ENCODE results near the gene CYP4F12. TPM values are rescaled to one million over a fixed set of nuclear protein-coding genes. Genes with fewer than 3 reads are reported as not detected.

The CYP4F12 gene, protein sequence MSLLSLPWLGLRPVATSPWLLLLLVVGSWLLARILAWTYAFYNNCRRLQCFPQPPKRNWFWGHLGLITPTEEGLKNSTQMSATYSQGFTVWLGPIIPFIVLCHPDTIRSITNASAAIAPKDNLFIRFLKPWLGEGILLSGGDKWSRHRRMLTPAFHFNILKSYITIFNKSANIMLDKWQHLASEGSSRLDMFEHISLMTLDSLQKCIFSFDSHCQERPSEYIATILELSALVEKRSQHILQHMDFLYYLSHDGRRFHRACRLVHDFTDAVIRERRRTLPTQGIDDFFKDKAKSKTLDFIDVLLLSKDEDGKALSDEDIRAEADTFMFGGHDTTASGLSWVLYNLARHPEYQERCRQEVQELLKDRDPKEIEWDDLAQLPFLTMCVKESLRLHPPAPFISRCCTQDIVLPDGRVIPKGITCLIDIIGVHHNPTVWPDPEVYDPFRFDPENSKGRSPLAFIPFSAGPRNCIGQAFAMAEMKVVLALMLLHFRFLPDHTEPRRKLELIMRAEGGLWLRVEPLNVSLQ
- 0.39 and 2.6 TPM in 2 replicates for total RNA-seq

DNA sequence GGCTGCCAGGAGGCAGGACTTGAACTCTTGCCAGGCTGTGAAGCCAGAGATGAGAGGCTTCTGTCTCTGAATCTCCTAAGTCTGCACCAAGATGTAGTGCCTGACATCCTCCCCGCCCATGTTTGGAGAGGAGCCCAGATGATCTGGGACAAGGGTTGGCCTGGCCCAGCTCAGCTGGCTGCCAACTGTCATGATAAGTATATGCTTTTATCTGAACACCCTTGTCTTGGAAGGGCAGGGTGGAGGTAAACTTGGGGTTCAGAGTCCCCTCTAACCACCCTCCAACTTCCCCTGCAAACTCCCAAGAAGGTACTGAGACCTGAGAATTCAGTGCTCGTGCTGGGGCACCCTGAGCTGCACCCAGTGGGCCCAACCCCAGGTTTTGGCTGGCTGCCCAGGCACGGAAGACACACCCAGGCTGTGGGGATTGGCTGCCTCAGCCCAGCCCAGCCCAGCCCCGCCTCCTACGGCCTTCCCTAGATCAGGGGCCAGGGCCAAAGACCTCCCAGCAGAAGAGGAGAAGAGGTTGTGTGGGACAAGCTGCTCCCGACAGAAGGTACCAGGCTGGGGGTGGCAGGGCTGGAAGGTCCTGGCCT lies at the start of gene CYP4F12:
CYP4F12 (plus strand) TSS at position 508 of the 596 bp plus-strand sequence. CDS start 443 bp downstream, outside the sequence.

DNA sequence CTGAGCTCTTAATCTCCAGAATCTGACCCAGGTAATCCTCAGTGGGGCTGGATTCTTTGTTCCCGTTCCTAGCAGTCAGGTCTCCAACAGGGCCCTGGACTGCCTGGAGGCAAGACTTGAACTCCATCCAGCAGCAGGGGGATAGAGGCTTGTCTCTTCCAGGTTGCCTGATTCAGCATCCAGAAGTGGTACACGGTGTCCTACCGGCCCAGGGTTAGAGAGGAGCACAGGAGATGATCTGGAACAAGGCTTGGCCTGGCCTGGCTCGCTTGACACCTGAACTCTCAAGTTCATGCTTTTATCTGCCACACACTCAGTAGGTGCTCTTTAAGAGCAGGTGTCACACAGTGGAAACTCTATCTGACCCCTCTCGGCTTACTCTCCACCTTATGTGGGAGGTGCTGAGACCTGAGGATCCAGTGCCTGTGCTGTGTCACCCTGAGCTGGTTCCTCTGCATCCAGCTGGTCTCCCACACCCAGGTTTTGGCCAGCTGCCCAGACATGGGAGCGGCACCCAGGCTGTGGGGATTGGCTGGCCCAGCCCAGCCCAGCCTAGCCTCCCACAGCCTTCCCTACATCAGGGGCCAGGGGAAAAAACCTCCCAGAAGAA lies 32.5 kb upstream of the CYP4F12 start, which contains the start of gene CYP4F3:
CYP4F3 (plus strand) TSS at position 604 of the 610 bp plus-strand sequence. CDS start 519 bp downstream, outside the sequence.

DNA sequence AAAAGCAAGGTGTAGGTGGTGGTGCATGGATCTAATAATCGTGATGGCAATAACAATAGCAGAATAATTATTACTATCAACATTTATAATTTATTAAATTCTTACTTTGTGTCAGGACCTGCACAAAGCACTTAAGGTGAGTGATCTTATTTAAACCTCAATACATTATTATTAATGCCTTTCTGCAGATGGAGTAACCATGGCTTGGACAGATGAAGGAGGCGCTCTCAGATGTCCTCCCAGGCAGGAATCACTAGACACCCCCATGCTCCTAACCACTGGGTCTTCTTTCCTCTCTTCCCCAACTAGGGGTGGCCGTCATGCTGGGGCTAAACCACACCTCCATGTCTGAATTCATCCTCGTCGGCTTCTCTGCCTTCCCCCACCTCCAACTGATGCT lies 54.8 kb downstream of the CYP4F12 start, which contains the start of gene OR10H2:
OR10H2 (plus strand) TSS at position 301 of the 400 bp plus-strand sequence; CDS start at position 321, 20 bp downstream.

DNA sequence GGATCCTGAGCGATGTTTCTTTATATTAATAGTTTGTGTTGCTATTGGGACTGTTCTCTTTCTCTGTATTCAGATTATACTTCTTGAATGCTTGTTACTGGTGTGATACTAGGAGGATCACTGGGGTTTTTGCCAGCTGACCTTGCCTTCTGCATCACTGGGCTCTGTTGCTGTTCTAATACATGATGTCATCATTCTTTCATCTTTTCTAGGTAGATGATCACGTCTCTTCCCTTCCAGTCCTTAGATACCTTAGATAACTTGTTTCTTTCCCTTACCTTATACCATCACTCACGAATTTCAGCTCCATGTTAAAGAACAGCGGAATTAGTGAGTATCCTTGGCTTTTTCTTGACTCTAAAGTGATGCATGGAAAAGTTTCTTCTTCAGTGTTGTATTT lies 64.8 kb downstream of the CYP4F12 start, which contains the start of gene OR10H3:
OR10H3 (plus strand) TSS at position 264 of the 400 bp plus-strand sequence. CDS start 3,408 bp downstream, outside the sequence.

Other genes with a start within 250 kb of the CYP4F12 start
- 10.2 and 10.7 TPM in 2 replicates for gene WIZ, start 223.1 kb upstream of the CYP4F12 start, total RNA-seq
- not detected in 2 replicates for gene RASAL3, start 208.5 kb upstream of the CYP4F12 start, total RNA-seq
- not detected in 2 replicates for gene PGLYRP2, start 193.6 kb upstream of the CYP4F12 start, total RNA-seq
- not detected in 2 replicates for gene CYP4F22, start 164.6 kb upstream of the CYP4F12 start, total RNA-seq
- not detected in 2 replicates for gene CYP4F8, start 57.9 kb upstream of the CYP4F12 start, total RNA-seq
- gene CYP4F3, start 32.2 kb upstream of the CYP4F12 start, total RNA-seq: not detected in 2 replicates
- not detected in 2 replicates for gene OR10H2, start 54.9 kb downstream of the CYP4F12 start, total RNA-seq
- not detected in 2 replicates for gene OR10H3, start 64.9 kb downstream of the CYP4F12 start, total RNA-seq
- gene OR10H5, start 114.6 kb downstream of the CYP4F12 start, total RNA-seq: not detected in 2 replicates
- not detected in 2 replicates for gene OR10H1, start 142.6 kb downstream of the CYP4F12 start, total RNA-seq
- not detected in 2 replicates for gene CYP4F2, start 225.0 kb downstream of the CYP4F12 start, total RNA-seq

Data from subcutaneous preadipocyte (primary cell).